HG03095 (cell line): ENCODE measurements around the gene KLHDC7A.
"Not testable (repeated sequence)": the region's sequence is repeated elsewhere in the genome, so short reads cannot be mapped to it uniquely, and the experiment has no call there.

Experiments used
- ATAC-seq: cut with Tn5 transposase; IDR thresholded peaks from one replicate; pipeline ENCODE4 v1.9.1; 2021; ENCODE audit warnings: moderate library complexity; ENCODE audit not compliant: unreplicated experiment

Gene KLHDC7A

DNA sequence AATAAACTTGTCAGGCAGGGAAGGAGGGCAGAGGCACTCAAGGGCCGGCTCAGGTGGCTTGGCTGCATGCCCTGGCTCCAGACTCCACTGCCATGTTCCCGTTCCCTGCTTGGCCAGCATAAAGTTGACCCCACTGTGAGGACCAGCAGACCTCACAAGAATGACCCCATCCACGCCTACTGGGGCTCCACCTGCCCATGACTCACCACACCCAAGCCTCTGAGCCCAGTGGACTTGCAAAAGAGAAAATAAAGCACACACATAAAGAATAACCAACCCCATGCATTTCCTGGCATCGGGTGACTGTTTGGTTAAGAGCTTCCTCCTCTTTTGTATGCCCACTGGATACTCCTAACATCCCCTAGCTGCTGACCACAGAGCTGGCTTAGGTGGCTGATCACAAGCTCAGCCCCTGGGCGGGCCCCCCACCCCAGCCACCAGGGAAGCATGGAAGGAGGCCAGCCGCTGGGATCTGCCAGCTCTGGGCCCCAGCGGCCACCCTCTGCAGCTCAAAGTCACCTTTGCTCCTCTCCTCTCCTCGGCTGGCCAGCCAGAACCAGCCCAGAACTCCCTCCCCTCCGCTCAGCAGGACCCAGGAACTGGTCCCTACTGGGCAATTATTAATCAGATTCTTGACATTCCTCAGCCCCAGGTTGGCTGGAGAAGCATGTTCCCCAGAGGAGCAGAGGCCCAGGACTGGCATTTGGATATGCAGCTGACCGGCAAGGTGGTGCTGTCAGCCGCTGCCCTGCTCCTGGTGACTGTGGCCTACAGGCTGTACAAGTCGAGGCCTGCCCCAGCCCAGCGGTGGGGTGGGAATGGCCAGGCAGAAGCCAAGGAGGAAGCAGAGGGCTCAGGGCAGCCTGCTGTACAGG lies at the start of gene KLHDC7A:
Gene KLHDC7A, plus strand, starts transcription at position 616 of the 875 bp plus-strand sequence. Its CDS starts 52 bp downstream, at position 668.
- ATAC-seq, result no peak

DNA sequence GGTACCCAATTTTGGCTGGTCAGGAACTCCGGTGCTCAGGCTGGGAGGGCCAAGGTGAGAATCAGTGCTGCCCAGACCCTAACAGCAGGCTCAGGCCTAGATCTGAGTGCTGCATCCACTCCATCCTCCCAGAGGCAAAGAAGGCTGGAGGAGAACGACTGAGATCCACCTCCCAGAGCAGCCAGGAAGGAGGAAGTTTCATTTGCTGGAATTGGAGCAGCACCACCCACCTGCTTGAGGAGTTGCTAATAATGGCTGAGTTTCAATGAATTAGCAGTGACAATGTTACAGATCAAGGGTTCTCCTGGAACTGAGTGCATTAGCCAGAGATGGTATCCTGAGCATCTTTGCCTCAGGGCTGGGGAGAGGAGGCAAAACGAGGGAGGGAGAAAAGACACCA lies 46.7 kb upstream of the KLHDC7A start:
- no peak for ATAC-seq

DNA sequence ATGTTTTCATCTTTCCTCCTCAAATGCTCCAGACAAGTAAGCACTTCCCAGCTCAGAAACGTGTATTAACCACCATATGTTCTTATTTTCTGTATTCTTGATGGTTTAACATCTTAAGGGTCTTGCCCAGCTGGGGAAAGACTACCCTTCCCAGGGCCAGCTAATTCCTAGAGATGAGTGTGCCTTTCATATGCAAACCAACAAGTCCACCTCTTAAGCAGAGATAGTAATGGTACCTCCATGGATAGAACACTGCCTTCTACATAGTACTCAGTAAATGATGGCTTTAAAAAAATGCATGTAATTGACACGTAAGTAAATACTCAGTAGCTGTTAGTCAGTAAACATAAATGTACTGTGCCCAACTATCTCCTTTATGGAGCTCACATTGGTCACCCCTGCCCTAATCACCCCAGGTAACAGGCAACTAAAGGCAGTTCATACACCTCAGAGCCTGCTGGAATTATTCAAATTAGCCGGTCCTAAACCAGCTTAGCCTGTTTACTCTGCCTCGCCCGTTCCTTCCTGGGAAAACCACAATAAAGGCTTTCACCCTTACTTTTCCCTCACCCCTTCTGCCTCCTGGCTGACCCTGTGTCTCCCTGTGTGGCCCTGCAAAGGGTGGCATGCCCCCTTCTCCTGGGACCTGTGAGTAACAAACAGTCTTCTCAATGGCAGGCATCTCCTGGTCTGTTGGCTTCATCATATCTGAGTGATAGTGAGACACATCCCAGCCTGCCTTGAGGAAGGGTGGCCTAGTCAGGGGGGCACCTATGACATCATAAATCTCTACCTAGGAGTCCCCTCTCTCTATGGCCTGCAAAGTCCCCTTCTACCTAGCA lies 40.1 kb upstream of the KLHDC7A start:
- ATAC-seq, result no peak

DNA sequence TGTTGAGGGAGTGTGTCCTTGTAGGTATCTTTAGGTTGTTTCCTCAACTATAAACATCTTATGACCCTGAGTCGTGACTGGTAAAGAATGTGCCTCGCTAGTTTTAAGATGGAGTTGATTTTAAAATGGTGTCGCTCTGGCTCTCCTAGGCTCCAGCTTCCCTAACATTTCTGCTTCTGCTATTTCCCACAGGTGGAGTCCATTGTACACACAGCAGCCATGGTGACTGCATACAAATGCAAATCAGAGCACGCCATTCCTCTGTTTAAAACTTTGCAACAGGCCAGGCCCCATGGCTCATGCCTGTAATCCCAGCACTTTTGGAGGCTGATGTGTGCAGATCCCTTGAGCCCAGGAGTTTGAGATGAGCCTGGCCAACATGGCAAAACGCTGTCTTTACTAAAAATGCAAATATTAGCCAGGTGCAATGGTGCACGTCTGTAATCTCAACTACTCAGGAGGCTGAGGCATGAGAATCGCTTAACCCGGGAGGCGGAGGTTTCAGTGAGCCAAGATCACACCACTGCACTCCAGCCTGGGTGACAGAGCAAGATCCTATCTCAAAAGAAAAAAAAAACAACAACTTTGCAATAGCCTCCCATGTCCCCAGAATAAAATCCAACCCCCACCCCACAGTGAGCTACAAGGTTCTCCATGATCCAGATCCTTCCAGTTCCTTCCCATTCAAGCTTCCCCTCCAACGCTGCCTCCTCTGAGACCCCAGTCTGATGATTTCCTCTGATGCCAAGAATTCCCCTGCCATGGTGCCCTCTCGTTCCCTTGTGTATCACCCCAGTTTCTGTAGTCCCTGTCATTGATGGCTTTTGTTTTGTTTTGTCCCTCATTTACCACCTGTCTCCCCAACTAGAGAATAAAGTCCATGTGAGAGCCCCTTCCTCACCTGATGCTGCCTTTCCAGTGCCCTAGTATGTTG lies 36.9 kb upstream of the KLHDC7A start:
- ATAC-seq, result no peak

DNA sequence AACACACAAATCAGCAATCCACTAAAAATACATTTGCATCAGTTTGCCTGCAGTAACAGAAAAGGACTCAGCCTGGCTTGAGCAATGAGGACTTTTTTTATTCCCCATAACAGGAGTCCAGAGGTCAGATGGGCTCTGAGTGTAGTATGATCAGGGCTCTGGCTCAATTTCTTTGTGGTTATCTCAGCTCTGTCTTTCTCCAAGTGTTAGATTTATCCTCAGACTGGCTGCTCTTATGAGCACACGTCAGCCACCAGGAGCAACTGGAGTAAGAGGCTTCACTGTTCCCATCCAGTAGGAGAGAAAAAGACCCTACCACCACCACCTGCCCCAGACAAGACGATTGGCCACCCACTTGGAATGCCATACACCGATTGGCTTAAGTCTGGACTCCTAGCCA lies 36.2 kb upstream of the KLHDC7A start:
- ATAC-seq, result no peak

DNA sequence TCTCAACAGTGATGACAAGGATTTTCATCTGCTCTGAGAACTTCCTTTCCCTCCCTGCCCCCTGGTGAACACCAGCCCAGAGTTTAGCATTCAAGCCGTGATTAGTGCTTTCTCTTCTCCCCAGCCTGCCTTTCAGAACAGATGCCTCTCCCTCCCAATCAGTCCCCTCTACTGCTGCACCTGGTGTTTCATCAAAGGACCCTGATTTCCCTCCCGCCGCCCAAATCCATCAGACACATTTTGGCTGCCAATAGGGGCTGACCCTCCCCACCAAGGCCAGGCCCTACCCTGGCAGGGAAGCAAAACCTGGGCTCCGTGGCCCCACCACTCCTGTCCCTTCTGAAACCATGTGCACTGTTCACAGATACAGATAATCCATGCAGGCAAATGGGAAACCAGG lies 34.0 kb upstream of the KLHDC7A start:
- no peak for ATAC-seq

DNA sequence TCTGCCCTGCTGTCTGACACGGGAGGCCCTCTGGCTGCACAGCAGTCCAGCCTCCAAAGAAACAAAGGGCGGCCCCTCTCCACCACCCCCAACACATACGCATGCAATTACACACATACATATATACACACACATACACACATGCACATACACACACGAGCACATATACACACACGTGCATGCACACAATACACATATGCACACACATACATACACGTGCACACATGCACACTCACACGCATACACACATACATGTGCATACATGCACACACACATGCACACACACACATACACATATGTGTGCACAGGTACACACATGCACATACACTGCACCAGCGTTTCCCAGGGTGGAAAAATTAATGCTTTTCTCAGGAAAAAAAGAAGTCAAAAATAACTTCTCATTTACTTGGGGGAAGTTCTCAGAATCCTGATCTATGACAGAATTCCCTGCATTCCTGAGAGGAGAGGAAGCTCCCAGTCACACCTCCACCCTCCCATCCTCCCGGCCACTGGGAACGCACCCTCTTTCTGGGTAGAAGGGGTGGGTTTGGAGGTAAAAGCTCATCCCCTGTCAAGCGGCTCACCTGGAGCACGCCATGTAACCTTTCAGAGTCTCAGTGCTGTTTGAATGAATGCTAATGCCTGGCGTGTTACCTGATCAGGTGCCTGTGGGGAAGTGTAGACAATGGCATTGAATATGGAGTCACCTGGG lies 33.1 kb upstream of the KLHDC7A start:
- no peak for ATAC-seq

DNA sequence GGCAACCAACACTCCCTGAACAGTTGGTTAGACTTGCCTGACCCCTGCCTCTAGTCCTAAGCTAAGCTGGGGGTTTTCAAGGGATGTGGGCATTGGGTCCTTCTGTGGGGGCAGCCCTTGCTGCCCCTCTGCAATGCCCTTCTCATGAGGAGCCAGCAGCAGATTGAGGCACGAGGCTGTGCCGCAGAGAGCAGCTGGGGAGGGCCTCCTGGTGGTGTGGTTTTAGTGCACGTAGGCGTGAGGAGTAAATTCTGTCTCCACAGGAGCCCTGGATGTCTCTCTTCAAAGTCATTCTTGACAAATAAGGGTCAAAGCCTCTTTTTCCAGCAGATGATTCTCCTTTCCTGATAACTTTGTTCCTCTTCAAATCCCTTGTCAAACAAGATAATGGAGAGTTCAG lies 31.8 kb upstream of the KLHDC7A start:
- ATAC-seq, result no peak

DNA sequence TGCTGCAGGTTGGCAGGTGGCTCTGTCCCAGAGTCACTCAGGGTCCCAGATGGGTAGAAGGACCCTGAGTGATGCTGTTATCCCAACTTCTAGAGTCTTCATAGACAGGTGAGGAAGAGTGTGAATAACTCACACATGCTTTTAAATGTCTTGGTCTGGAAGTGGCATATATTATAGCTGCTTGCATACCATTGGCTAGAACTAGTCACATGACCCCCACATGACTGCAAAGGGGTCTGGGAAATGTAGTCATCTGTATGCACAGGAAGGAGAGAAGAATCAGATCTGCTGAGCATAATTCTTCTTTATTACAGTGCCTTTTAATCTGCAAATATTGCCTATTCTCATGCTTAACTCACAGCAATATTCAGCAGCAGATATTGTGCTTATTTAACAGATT lies 28.2 kb upstream of the KLHDC7A start:
- no peak for ATAC-seq

DNA sequence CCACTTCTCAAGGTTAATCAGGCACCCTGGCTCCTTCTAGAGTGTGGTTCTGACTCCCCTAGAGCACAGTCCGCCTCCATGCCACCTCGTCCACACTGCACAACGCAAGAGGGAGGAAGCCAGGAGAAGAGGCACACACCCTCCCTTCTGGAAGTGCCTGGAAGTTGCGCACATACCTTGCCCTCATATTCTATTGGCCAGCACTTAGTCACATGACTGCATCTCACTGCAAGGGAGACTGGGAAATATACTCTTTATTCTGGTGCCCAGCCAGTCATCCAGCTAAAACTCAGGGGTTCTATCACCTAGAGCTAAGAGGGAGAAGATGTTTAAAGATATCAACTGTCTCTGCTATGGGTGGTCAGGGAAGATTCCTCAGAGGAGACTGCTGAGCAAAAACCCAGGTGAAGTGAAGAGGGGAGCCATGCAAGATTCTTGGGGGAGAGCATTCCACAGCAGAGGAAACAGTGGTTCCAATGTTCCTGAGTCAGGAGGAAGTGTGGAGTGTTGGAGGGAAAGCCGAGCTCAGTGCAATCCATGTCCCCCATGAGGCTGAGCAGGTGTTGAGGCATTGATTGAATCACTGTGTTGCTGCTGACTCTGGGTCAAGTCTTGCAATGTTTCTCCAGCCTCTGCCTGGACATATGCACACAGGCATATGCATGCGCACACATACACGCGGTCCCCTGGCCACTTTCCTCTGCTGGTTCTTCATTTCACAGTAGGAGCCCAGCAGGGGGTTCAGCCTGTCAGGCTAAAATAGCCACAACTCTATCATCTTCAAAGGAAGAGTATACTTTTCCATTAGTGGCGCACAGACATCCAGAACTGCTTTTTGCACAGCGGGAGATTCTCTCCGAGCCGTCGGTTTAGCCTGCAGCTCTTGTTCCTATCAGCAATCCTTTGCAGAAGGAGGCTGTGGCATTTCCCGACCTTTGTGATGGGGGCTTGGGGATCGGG lies 22.3 kb upstream of the KLHDC7A start:
- no peak for ATAC-seq

DNA sequence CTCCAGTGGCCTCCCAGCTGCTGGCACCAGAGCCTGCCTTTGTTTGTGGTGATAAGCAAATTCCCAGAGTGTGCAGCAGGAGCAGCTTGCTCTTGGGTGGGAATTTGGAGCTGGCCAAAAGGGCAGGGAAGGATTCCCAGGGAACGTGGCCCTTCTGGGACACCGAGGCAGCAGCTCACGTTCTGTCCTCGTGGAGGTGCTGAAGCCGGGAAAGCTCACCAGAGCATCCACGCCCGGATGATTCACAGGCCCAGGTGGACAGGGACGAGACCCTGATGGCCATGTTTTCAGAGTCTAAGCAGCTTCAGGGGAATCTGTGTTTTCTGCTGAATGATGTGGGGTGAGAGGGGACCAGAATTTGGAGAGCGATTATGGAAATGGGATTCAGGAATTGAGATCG lies 19.1 kb upstream of the KLHDC7A start:
- no peak for ATAC-seq

DNA sequence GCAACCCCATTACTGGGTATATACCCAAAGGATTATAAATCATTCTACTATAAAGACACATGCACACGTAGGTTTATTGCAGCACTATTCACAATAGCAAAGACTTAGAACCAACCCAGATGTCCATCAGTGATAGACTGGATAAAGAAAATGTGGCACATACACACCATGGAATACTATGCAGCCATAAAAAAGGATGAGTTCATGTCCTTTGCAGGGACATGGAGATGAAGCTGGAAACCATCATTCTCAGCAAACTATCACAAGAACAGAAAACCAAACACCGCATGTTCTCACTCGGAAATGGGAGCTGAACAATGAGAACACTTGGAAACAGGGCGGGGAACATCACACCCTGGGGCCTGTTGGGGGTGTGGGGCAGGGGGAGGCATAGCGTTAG lies 18.2 kb upstream of the KLHDC7A start:
- not testable (repeated sequence) for ATAC-seq

DNA sequence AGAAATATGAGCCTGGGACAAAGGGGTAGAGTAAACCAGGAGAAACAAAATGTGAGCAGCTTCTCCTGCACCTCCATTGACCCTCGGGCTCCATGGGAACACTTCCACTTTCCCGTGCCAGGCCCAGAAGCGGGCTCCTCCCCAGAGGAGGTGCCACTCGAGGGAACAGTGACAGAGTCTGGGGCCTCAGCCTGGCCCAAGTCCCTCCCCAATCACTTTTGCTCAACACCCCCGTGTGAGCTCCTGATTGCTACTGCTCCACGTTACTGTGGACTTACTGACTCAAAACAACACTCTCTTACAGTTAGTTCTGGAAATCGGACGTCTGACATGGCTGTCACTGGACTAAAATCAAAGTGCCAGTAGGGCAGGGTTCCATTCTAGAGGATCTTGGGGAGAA lies 17.7 kb upstream of the KLHDC7A start:
- ATAC-seq, result no peak

DNA sequence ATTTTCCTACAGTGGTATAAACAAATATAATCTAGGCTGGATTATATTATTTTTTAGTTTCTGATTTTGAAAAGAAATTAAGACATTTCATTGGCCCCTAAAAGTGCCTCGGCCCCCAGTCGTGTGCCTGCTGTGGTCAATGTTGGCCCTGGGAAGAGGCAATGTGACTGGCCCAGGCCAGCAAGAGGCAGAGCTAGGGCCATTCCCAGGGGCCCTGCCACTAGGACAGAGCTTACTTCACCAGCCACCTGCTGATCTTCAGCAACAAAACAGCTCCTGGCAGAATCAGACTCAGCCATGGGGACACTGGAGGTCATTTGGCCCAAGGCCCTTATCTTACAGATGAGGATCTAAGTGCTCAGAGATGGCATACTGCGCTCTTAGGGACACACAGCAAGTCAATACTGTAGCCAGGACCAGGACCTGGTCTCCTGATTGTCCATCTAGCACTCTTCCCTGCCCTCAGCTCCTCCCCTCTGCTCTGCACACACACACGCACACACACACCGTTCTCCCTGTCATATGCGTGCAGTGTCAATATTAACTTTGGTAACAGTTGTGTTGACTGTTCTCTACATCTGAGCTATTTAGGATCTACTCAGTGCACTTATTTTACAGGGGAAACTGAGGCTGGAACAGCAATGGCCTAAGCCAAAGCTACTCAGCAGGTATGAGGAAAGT lies 16.6 kb upstream of the KLHDC7A start:
- ATAC-seq, result no peak

DNA sequence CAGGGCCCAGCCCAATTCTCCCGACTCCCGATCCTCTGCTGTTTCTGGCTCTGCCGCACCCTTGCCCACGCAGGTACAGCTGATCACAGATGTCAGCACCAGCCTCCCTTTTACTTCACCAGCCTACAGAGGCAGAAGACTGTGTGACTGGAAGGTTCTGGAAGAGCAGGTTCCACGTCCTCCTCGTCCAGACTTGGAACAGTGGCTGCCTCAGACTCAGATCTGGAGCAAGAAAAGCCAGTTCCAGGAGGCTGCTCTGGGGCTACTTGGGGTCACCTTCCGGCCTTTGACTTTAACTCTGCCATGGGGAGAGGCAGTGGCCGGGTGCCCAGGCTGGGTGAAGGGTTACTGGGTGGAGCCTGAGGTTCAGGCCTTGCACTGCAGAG lies 16.1 kb upstream of the KLHDC7A start:
- no peak for ATAC-seq

DNA sequence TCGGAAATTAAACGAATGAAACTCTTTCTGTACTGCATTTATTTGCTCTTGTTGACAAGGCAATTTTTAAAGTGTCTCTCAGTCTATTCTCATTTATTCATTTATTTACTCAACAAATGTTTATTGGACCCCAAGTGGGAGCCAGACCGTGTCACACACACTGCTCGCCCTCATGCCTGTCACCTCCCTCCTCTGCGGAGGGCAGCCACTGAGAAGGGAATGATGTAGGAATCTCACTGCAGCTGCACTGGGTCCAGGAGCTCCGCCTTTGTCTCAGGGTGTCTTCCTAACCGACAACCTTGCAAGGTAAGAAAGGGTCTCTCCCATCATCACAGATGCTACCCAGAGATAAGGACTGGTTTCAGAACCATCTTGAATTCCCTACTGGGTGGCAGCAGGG lies 14.1 kb upstream of the KLHDC7A start:
- ATAC-seq, result no peak

DNA sequence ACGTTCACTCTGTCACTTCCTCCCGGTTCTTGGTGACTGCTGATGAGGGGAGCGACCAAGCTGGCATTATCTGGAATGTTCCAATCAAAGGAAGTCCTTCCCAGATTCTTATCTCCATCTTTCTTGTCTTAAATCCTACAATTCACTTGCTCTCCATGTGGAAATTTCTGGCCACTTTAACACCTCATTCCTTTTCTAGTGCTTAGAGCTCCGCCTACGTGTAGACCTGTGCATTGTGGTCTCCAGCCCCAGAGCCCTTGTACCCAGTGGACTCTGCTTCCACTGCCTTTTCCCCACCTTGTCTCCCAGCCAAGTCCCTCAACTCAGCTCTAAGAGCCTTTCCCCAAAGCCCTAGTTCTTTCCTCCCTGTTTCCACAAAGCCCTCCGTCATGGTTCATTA lies 12.2 kb upstream of the KLHDC7A start:
- no peak for ATAC-seq

DNA sequence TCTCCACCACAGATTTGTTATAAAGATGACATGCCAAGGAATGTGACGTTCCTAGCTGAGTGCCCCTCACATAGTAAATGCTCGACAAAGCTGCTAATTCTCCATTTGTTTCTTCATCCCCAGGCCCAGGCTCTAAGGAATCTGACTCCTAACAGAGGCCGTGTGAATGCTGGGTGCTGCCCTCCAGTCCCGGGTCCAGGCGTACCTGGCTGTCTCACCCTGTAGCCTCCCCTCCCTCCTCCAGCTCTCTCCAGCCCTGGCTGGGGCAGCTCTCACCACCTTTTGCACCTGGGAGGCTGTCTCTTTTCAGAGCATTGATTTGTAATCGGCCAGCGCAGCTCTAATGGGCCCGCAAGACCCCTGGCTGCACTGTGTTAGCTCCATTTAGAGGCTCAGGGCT lies 11.2 kb upstream of the KLHDC7A start:
- ATAC-seq, result no peak
